Kidney tubule cell (primary cell): ENCODE data around the gene GPR108.
"Not testable (repeated sequence)": the region's sequence is repeated elsewhere in the genome, so short reads cannot be mapped to it uniquely, and the experiment has no call there.

Source experiments
- DNase-seq: peaks from one replicate; pipeline ENCODE4 v3.0.0-alpha.2; 2018; ENCODE audit warnings: low spot score

Gene GPR108

GRCh38 chr19:6737284-6737872 lies at the start of gene GPR108:
Gene GPR108, minus strand, starts transcription at chr19:6737580. Its CDS starts 4 bp downstream, at chr19:6737576.
- peak; percentile 100 for DNase-seq

GRCh38 chr19:6779206-6779605 lies 41.8 kb upstream of the GPR108 start:
- DNase-seq, result no peak

GRCh38 chr19:6778386-6778785 lies 41.0 kb upstream of the GPR108 start:
- no peak for DNase-seq

- DNase-seq, result no peak
These were observed 40.1 kb upstream of the GPR108 start for GRCh38 chr19:6777434-6777833.

- DNase-seq, result no peak
These were observed 39.6 kb upstream of the GPR108 start for GRCh38 chr19:6776999-6777398.

- not testable (repeated sequence) for DNase-seq
These were observed 38.7 kb upstream of the GPR108 start for GRCh38 chr19:6776045-6776444.

- no peak for DNase-seq
These were observed 37.7 kb upstream of the GPR108 start for GRCh38 chr19:6774821-6775707.

GRCh38 chr19:6773323-6773931 lies 36.0 kb upstream of the GPR108 start:
- DNase-seq, result no peak

- DNase-seq, result no peak
These were observed 35.5 kb upstream of the GPR108 start for GRCh38 chr19:6772866-6773322.

- no peak for DNase-seq
These were observed 34.9 kb upstream of the GPR108 start, which contains the start of gene VAV1 for GRCh38 chr19:6772028-6772865. Gene VAV1, plus strand, starts transcription at chr19:6772708. Its CDS starts 100 bp downstream, at chr19:6772808.

- DNase-seq, result not testable (repeated sequence)
These were observed 34.3 kb upstream of the GPR108 start for GRCh38 chr19:6771648-6772027.

- DNase-seq, result no peak
These were observed 31.7 kb upstream of the GPR108 start for GRCh38 chr19:6769006-6769619.

- no peak for DNase-seq
These were observed 30.9 kb upstream of the GPR108 start for GRCh38 chr19:6768236-6768785.

GRCh38 chr19:6767357-6768235 lies 30.2 kb upstream of the GPR108 start, which contains the start of gene SH2D3A:
Gene SH2D3A, minus strand, starts transcription at chr19:6767435. Its CDS starts 3,687 bp downstream, at chr19:6763748.
- DNase-seq, result peak; percentile 95

- peak; percentile 73 for DNase-seq
These were observed 29.6 kb upstream of the GPR108 start for GRCh38 chr19:6767081-6767356.

- DNase-seq, result peak; percentile 64
These were observed 29.1 kb upstream of the GPR108 start for GRCh38 chr19:6766357-6767080.

- DNase-seq, result peak; percentile 96
These were observed 28.5 kb upstream of the GPR108 start for GRCh38 chr19:6765738-6766356.

GRCh38 chr19:6762253-6762797 lies 24.9 kb upstream of the GPR108 start:
- not testable (repeated sequence) for DNase-seq
